Stomach (tissue), 9 donors: ENCODE results near the gene LZTR1. TPM values are rescaled to one million over a fixed set of nuclear protein-coding genes. Genes with fewer than 3 reads are reported as not detected.
A peak's percentile ranks its signal among the peaks of the same experiment; 100 is the strongest.
"Not testable (repeated sequence)": the region's sequence is repeated elsewhere in the genome, so short reads cannot be mapped to it uniquely, and the experiment has no call there.

Experiments used
- DNase-seq, 2 donors: peaks; one replicate each; pipeline versions ENCODE4 v3.0.0 to v3.0.0-alpha.2; 2013 to 2019
- H3K27ac ChIP-seq, 5 donors: fragments of 200-600 bp in 4 of 5; sonication (generic) in 4 of 5; one replicate each; pipeline ENCODE4 v1.5.1; 2013 to 2019; ENCODE audit warnings: mild to moderate bottlenecking in 1 of 5, moderate library complexity in 1 of 5
- H3K27me3 ChIP-seq, 3 donors: fragments of 200-600 bp; sonication (generic); one replicate each; pipeline ENCODE4 v1.5.1; 2017 to 2019; ENCODE audit warnings: mixed run types in 1 of 3
- H3K36me3 ChIP-seq, 4 donors: fragments of 200-600 bp; sonication (generic); 1 replicate in 3 of 4; 2 replicates in 1 of 4; pipeline ENCODE4 v1.5.1; 2016 to 2019
- H3K4me1 ChIP-seq, 4 donors: fragments of 200-600 bp; sonication (generic); one replicate each; pipeline ENCODE4 v1.5.1; 2016 to 2019
- H3K4me3 ChIP-seq, 4 donors: fragments of 200-600 bp; sonication (generic) in 3 of 4; one replicate each; pipeline ENCODE4 v1.5.1; 2016 to 2019; ENCODE audit warnings: mild to moderate bottlenecking in 1 of 4
- H3K9me3 ChIP-seq, 4 donors: fragments of 200-600 bp; sonication (generic); one replicate each; pipeline ENCODE4 v1.5.1; 2016 to 2019
- CTCF ChIP-seq, 7 experiments: fragments of 450-650 bp in 4 of 7; fragments of 200-600 bp in 3 of 7; sonication (generic) in 3 of 7; IDR thresholded peaks; one replicate each; pipeline ENCODE4 v1.5.1; 2016 to 2019; ENCODE audit warnings: antibody characterized with exemption in 7 of 7, control low read depth in 2 of 7, mild to moderate bottlenecking in 1 of 7
- EP300 ChIP-seq: sonication (generic); formaldehyde crosslinking; IDR thresholded peaks from one replicate; pipeline ENCODE4 v1.6.1; 2017; ENCODE audit warnings: antibody characterized with exemption
- POLR2A ChIP-seq, 4 donors: fragments of 450-650 bp; IDR thresholded peaks; one replicate each; pipeline ENCODE4 v1.6.1; 2016; ENCODE audit warnings: antibody characterized with exemption in 4 of 4, control low read depth in 2 of 4, mild to moderate bottlenecking in 1 of 4, moderate library complexity in 1 of 4
- POLR2AphosphoS5 ChIP-seq, 3 donors: sonication (generic); formaldehyde crosslinking; IDR thresholded peaks; one replicate each; pipeline ENCODE4 v1.6.1; 2016; ENCODE audit warnings: antibody characterized with exemption in 3 of 3
- WGBS, 5 donors: extraction: QIAGEN DNeasy Blood & Tissue Kit in 3 of 5; methylation state at CpG; one replicate each; pipeline versions ENCODE4 v1.1.5 to v1.1.7; 2013 to 2018; 5-methylcytosine and 5-hydroxymethylcytosine counted together
- intact Hi-C: fragments of 100-400 bp; cut with DNase I; formaldehyde crosslinking; loops from one replicate; pipeline ENCODE4 v1.15.1; 2023; ENCODE audit warnings: low total_unique reads
- polyA plus RNA-seq, 3 donors: library from polyadenylated mRNA; stranded (reverse); fragments of 200-250 nt; gene quantifications; one replicate each; pipeline ENCODE4 v1.2.3, GENCODE V29; 2013
- total RNA-seq, 5 donors: library from RNA; depleted of rRNA; stranded (reverse); fragments of >200 nt; gene quantifications; one replicate each; pipeline versions ENCODE4 v1.1.0 to v1.2.3, GENCODE V29; 2014 to 2016
- donor health status: healthy with polysubstance abuse.
- donor health status: Bipolar disorder and iron deficiency.
- donor health status: healthy.

LZTR1 gene
- total and polyA plus RNA-seq, 8 donors, result 13.7 to 148 (median 29.5) TPM

DNA sequence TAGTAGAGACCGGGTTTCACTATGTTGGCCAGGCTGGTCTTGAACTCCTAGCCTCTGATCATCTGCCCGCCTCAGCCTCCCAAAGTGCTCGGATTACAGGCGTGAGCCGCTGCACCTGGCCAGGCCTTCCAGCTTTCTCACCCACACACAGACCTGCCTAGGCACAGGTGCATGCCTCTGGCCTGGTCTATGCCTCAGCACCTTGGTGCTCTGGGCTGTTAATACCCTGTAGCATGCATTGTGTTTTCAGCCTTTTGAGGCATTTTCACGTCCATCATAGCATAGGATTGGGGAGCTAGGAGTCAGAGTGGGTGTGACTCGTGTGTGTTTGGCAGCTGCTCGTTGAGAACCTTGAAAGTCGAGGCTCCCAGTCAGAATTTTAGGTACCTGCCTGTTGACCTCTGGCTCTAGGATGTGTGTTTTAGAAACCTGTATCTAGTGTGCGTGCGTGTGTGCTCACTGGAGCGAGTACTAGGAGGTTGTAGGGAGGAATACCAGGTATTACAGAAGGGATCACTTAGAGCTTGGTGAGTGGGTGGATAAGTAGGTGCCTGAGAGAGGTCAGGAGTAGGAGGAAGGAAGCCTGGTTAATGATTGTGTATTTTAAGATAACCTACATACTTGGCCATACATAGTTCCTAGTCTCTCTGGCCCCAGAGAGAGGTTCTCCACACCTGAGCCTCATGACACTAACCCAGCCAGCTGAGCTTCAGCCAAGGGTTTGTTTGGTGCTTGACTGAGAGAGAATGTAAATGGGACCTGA, 44.9 kb upstream of the LZTR1 start:
- TF ChIP-seq EP300 (no peak), CTCF (IDR thresholded peaks at IDR 0.05) (no peak), POLR2AphosphoS5 (IDR thresholded peaks at IDR 0.05) (no peak), POLR2A (IDR thresholded peaks at IDR 0.05) (no peak)
- Histone ChIP-seq H3K9me3 (no peaks in the 10 kb centered on the region), H3K4me3 (no peak overlapping the region), H3K4me1 (peaks cover 32 to 86% (median 66%) of the 10 kb centered on the region in 4 donors), H3K27ac (peak overlapping the region in 3 of 5 donors; percentile 2 to 18 (median 15)), H3K36me3 (peaks cover 3 to 41% (median 36%) of the 10 kb centered on the region in 4 donors), H3K27me3 (no peaks in the 10 kb centered on the region)
- intact Hi-C loops, result no loop called here
- WGBS, 5 donors, result 42 to 61% (median 50%) methylated on average over 12 of the region's 12 CpGs
- peak; percentile 46 to 80 for DNase-seq

DNA sequence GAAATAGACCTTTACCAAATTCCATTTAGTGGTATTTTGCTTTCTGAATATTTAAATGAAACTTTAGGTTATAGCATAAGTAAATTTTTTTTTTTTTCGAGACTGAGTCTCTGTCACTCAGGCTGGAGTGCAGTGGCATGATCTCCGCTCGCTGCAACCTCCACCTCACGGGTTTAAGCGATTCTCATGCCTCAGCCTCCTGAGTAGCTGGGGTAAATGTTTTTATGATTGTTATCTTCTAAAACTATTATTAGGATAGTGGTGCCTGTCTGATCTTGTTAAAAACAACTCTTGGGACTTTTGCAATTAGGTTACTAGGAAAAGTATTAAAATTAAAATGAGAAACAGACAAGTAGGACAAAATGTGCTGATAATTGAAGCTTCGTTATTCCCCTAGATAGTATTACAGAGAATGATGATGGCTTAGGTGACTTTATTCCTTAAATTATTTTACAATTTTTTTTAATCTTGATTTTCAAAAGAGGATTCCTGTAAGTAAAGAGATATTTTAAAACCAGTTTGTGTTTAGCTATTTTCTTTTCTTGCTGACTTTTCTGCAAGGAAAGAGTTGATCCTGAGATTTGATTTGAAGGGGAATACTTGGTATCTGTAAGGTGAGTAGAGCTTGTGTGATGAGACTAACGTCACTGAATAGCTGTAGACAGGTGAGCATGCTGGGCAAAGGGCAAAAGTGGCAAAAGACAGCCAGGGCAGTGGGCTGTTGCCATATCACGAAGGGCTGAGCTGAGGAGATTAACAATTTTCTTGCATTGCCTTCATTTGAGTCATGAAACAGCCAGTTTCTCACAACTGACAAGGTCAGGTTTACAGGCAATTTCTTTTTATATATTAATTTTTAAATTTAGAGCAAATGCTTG, 44.1 kb upstream of the LZTR1 start:
- H3K27me3 ChIP-seq, result no peaks in the 10 kb centered on the region
- peaks cover 32 to 89% (median 65%) of the 10 kb centered on the region in 4 donors for H3K4me1 ChIP-seq
- peak overlapping the region in 2 of 5 donors; percentile 2 to 15 for H3K27ac ChIP-seq
- DNase-seq, result no peak
- WGBS, 5 donors, result 61 to 70% (median 63%) methylated on average over 8 of the region's 8 CpGs
- H3K9me3 ChIP-seq, result no peaks in the 10 kb centered on the region
- no peak overlapping the region for H3K4me3 ChIP-seq
- peaks cover 3 to 41% (median 36%) of the 10 kb centered on the region in 4 donors for H3K36me3 ChIP-seq
- TF ChIP-seq POLR2AphosphoS5 (IDR thresholded peaks at IDR 0.05), result no peak
- TF ChIP-seq CTCF (IDR thresholded peaks at IDR 0.05), result no peak
- TF ChIP-seq EP300, result no peak
- TF ChIP-seq POLR2A (IDR thresholded peaks at IDR 0.05), result no peak
- intact Hi-C loops, result no loop called here

- intact Hi-C loops, H3K27me3 ChIP-seq, DNase-seq, H3K9me3 ChIP-seq, H3K4me3 ChIP-seq: not testable (repeated sequence)
- H3K4me1 ChIP-seq, result peaks cover 32 to 83% (median 66%) of the 10 kb centered on the region in 4 donors
- peaks cover 3 to 31% (median 24%) of the 10 kb centered on the region in 4 donors for H3K36me3 ChIP-seq
- WGBS, 5 donors, result 93 to 98% (median 96%) methylated on average over 14 of the region's 14 CpGs
- peak overlapping the region in 1 of 5 donors; percentile 32 for H3K27ac ChIP-seq
These were observed 42.5 kb upstream of the LZTR1 start for GRCh38 chr22:20939457-20940185.

GRCh38 chr22:20940186-20940651, 41.9 kb upstream of the LZTR1 start:
- 69 to 79% (median 72%) methylated on average over 3 of the region's 3 CpGs for WGBS, 5 donors
- intact Hi-C loops, result no loop called here
- peaks cover 32 to 87% (median 70%) of the 10 kb centered on the region in 4 donors for H3K4me1 ChIP-seq
- DNase-seq, result peak in 1 of 2 donors; percentile 10
- no peaks in the 10 kb centered on the region for H3K27me3 ChIP-seq
- H3K9me3 ChIP-seq, result no peaks in the 10 kb centered on the region
- H3K4me3 ChIP-seq, result no peak overlapping the region
- peak overlapping the region in 1 of 5 donors; percentile 32 for H3K27ac ChIP-seq
- TF ChIP-seq CTCF (IDR thresholded peaks at IDR 0.05), result no peak
- no peak for TF ChIP-seq POLR2A (IDR thresholded peaks at IDR 0.05)
- TF ChIP-seq EP300, result no peak
- no peak for TF ChIP-seq POLR2AphosphoS5 (IDR thresholded peaks at IDR 0.05)
- H3K36me3 ChIP-seq, result peaks cover 3 to 25% (median 19%) of the 10 kb centered on the region in 4 donors
